ENCODE measurements around the gene SCAP. TPM values are rescaled to one million over a fixed set of nuclear protein-coding genes. Genes with fewer than 3 reads are reported as not detected.

Gene SCAP
- total RNA-seq, 1 donor from 2014 or later: 84.7 TPM

DNA sequence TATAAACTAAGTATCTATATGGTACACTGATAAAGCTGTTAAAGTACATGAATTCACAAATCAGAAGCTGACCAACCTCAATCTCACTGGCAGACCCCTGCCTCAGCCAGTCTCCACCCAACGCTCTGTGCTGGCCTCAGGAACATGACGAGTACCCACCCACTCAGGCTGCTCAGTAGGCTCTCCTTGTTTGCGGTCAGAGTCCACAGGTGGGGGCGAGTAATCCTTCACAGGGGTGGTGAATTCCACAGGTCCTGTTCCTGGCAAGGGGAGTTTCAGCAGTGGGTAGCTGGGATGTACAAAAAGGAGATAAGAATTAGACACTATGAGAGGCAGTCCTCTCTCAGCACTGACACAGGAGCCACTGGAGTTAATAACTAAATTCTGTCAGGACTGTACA lies 40.9 kb downstream of the SCAP start:
- H3K36me3 ChIP-seq: peaks cover 4 to 28% of the 10 kb centered on the region in 2 donors
- peak in 1 of 2 donors; percentile 37 for DNase-seq (ENCODE audit: extremely low spot score in 2 of 2)
- intact Hi-C loops (cut with DNase I): no loop called here
- H3K4me3 ChIP-seq: no peak overlapping the region
- H3K27me3 ChIP-seq: no peaks in the 10 kb centered on the region
- H3K4me1 ChIP-seq: no peaks in the 10 kb centered on the region
- no peak for TF ChIP-seq POLR2A (IDR thresholded peaks at IDR 0.05)
- no peak for TF ChIP-seq POLR2AphosphoS5 (IDR thresholded peaks at IDR 0.05; ENCODE audit: insufficient read depth in 1 of 2, low read depth in 1 of 2)
- TF ChIP-seq, protein P1, sequence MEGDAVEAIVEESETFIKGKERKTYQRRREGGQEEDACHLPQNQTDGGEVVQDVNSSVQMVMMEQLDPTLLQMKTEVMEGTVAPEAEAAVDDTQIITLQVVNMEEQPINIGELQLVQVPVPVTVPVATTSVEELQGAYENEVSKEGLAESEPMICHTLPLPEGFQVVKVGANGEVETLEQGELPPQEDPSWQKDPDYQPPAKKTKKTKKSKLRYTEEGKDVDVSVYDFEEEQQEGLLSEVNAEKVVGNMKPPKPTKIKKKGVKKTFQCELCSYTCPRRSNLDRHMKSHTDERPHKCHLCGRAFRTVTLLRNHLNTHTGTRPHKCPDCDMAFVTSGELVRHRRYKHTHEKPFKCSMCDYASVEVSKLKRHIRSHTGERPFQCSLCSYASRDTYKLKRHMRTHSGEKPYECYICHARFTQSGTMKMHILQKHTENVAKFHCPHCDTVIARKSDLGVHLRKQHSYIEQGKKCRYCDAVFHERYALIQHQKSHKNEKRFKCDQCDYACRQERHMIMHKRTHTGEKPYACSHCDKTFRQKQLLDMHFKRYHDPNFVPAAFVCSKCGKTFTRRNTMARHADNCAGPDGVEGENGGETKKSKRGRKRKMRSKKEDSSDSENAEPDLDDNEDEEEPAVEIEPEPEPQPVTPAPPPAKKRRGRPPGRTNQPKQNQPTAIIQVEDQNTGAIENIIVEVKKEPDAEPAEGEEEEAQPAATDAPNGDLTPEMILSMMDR (IDR thresholded peaks at IDR 0.05): no peak
- H3K27ac ChIP-seq: no peak overlapping the region
- no peaks in the 10 kb centered on the region for H3K9me3 ChIP-seq

DNA sequence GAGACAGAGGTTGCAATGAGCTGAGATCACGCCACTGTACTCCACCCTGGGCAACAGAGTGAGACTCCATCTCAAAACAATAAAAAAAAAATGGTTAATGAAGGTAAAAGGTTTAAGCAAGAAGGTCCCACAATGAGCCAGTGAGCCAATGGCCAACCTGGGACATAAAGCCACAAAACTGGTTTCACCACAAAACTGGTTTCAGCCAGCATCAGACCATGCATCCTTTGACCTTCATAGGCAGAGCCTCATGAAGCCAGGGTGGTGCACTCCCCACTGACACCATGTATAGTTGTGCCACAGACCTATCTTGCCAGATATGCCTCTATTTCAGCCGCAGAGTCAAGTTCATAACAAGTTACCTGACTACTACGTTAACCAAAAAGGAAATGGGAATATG lies 41.9 kb downstream of the SCAP start:
- H3K36me3 ChIP-seq: peaks cover 4 to 28% of the 10 kb centered on the region in 2 donors
- no peak for TF ChIP-seq POLR2A (IDR thresholded peaks at IDR 0.05)
- TF ChIP-seq, protein P1 (IDR thresholded peaks at IDR 0.05): no peak
- TF ChIP-seq POLR2AphosphoS5 (IDR thresholded peaks at IDR 0.05; ENCODE audit: insufficient read depth in 1 of 2, low read depth in 1 of 2): no peak
- no peak overlapping the region for H3K27ac ChIP-seq
- intact Hi-C loops (cut with DNase I): no loop called here
- H3K4me1 ChIP-seq: no peaks in the 10 kb centered on the region
- no peaks in the 10 kb centered on the region for H3K9me3 ChIP-seq
- no peaks in the 10 kb centered on the region for H3K27me3 ChIP-seq
- peak in 1 of 2 donors; percentile 9 for DNase-seq (ENCODE audit: extremely low spot score in 2 of 2)
- no peak overlapping the region for H3K4me3 ChIP-seq

DNA sequence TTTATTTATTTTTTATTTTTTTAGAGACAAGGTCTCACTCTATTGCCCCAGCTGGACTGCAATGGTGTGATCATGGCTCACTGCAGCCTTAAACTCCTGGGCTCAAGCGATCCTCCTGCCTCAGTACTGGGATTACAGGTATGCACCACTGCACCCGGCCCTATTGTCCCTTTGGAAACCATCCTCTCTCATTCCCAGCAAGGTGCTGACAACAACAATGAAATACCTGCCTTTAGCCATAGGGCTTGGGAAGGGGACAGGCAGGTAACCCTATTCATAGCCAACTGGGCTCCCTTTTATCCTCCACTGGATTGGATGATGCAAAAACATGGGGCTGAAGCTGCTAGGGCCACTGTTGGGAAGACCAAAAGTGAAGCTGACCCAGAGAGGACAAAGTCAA lies 43.1 kb downstream of the SCAP start:
- intact Hi-C loops (cut with DNase I): no loop called here
- peak in 1 of 2 donors; percentile 31 for DNase-seq (ENCODE audit: extremely low spot score in 2 of 2)
- no peak overlapping the region for H3K4me3 ChIP-seq
- H3K4me1 ChIP-seq: no peaks in the 10 kb centered on the region
- no peaks in the 10 kb centered on the region for H3K27me3 ChIP-seq
- no peaks in the 10 kb centered on the region for H3K9me3 ChIP-seq
- H3K27ac ChIP-seq: no peak overlapping the region
- H3K36me3 ChIP-seq: peaks cover 4 to 25% of the 10 kb centered on the region in 2 donors
- no peak for TF ChIP-seq POLR2A (IDR thresholded peaks at IDR 0.05)
- no peak for TF ChIP-seq POLR2AphosphoS5 (IDR thresholded peaks at IDR 0.05; ENCODE audit: insufficient read depth in 1 of 2, low read depth in 1 of 2)
- TF ChIP-seq, protein P1 (IDR thresholded peaks at IDR 0.05): no peak

DNA sequence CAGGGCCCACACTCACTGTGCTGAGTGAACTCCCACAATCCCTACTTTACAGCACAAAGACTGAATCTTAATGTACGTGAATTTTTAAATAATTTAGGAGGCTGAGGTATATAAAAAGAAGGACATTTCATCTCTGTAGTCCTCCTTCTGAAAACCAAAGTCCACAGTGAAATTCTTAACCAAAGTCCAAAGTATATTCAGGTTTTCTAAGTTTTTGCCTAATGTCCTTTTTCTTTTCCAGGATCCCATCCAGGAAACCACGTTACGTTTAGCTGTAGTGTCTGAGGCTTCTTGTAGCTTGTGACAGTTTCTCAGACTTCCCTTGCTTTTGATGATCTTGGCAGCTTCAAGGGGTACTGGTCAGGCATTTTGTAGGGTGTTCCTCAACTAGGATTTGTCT lies 44.5 kb downstream of the SCAP start:
- intact Hi-C loops (cut with DNase I): no loop called here
- no peak for TF ChIP-seq POLR2A (IDR thresholded peaks at IDR 0.05)
- TF ChIP-seq, protein P1 (IDR thresholded peaks at IDR 0.05): no peak
- TF ChIP-seq POLR2AphosphoS5 (IDR thresholded peaks at IDR 0.05; ENCODE audit: insufficient read depth in 1 of 2, low read depth in 1 of 2): no peak

DNA sequence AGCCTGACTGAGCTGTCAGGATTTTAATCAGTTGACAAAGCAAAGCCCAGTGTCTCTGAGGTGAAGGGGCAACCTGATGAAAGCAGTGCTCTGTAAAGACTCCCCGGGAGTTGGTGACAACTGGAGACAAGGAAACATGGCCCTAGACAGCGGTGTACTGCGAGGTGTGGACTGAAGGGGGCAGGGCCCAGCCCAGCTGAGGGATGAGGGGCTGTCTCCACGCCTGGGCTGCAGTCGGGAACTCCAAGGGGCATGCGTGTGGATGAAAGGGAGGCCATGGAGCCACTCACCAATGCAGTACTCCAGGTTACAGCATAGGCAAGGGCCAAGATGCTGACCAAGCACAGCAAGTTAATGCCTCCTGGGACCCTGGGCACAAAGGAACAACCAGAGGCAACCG lies 45.1 kb downstream of the SCAP start:
- DNase-seq (ENCODE audit: extremely low spot score in 2 of 2): peak in 1 of 2 donors; percentile 82
- intact Hi-C loops (cut with DNase I): no loop called here
- Histone ChIP-seq H3K27ac (no peak overlapping the region), H3K4me3 (no peak overlapping the region), H3K9me3 (no peaks in the 10 kb centered on the region), H3K27me3 (no peaks in the 10 kb centered on the region), H3K36me3 (peaks cover 4 to 28% of the 10 kb centered on the region in 2 donors), H3K4me1 (no peaks in the 10 kb centered on the region)
- TF ChIP-seq POLR2A (IDR thresholded peaks at IDR 0.05) (no peak), POLR2AphosphoS5 (IDR thresholded peaks at IDR 0.05; ENCODE audit: insufficient read depth in 1 of 2, low read depth in 1 of 2) (no peak)
- TF ChIP-seq, protein P1 (IDR thresholded peaks at IDR 0.05): no peak

More for the DNA sequence above, 44.5 kb downstream of the SCAP start:
- no peaks in the 10 kb centered on the region for H3K9me3 ChIP-seq
- no peak for DNase-seq (ENCODE audit: extremely low spot score in 2 of 2)
- no peak overlapping the region for H3K4me3 ChIP-seq
- no peaks in the 10 kb centered on the region for H3K4me1 ChIP-seq
- no peak overlapping the region for H3K27ac ChIP-seq
- peaks cover 4 to 22% of the 10 kb centered on the region in 2 donors for H3K36me3 ChIP-seq
- no peaks in the 10 kb centered on the region for H3K27me3 ChIP-seq

Measured in vagina (tissue), 2 donors.